ENCODE results near the gene TBX2.

The TBX2 gene

GRCh38 chr17:61395409-61395982 is 4.1 kb upstream of the TBX2 start:
- TF ChIP-seq CTCF (IDR thresholded peaks at IDR 0.05): no peak
- peak overlapping the region; percentile 84 for H3K4me3 ChIP-seq
- H3K27ac ChIP-seq: peak overlapping the region; percentile 97

GRCh38 chr17:61395983-61396585 is 3.6 kb upstream of the TBX2 start:
- H3K4me3 ChIP-seq: peak overlapping the region; percentile 84
- no peak for DNase-seq (ENCODE audit: low spot score)
- peak overlapping the region; percentile 97 for H3K27ac ChIP-seq
- no peak for TF ChIP-seq CTCF (IDR thresholded peaks at IDR 0.05)

More at GRCh38 chr17:61395409-61395982, 4.1 kb upstream of the TBX2 start:
- DNase-seq (ENCODE audit: low spot score): no peak

- no peak for TF ChIP-seq CTCF (IDR thresholded peaks at IDR 0.05)
- Histone ChIP-seq H3K4me3 (peak overlapping the region; percentile 84), H3K27ac (peak overlapping the region; percentile 97)
- no peak for DNase-seq (ENCODE audit: low spot score)
Measured at GRCh38 chr17:61396586-61397085, 3.0 kb upstream of the TBX2 start.

GRCh38 chr17:61397086-61397842 is 2.4 kb upstream of the TBX2 start:
- TF ChIP-seq CTCF (IDR thresholded peaks at IDR 0.05): no peak
- Histone ChIP-seq H3K27ac (peak overlapping the region; percentile 97), H3K4me3 (peak overlapping the region; percentile 84)
- DNase-seq (ENCODE audit: low spot score): no peak

- peak overlapping the region; percentile 84 for H3K4me3 ChIP-seq
- DNase-seq (ENCODE audit: low spot score): no peak
Measured at GRCh38 chr17:61398721-61399130, 917 bp upstream of the TBX2 start.

GRCh38 chr17:61400066-61400716 is 548 bp downstream of the TBX2 start:
- no peak for DNase-seq (ENCODE audit: low spot score)
- H3K27ac ChIP-seq: peak overlapping the region; percentile 97
- peak overlapping the region; percentile 84 for H3K4me3 ChIP-seq
- no peak for TF ChIP-seq CTCF (IDR thresholded peaks at IDR 0.05)

More at GRCh38 chr17:61398721-61399130, 917 bp upstream of the TBX2 start:
- TF ChIP-seq CTCF (IDR thresholded peaks at IDR 0.05): no peak
- peak overlapping the region; percentile 97 for H3K27ac ChIP-seq
